ENCODE results near the gene BBS9. TPM values are rescaled to one million over a fixed set of nuclear protein-coding genes. Genes with fewer than 3 reads are reported as not detected.
"Not testable (repeated sequence)": the region's sequence is repeated elsewhere in the genome, so short reads cannot be mapped to it uniquely, and the experiment has no call there.

The BBS9 gene
- total RNA-seq, 4 donors from 2014 or later = 16.4 to 26.0 (median 21.4) TPM

- TF ChIP-seq POLR2AphosphoS5 (IDR thresholded peaks at IDR 0.05) (no peak), EP300 (IDR thresholded peaks at IDR 0.05) (no peak), POLR2A (IDR thresholded peaks at IDR 0.05) (no peak), CTCF (IDR thresholded peaks at IDR 0.05) (no peak)
- no peak overlapping the region for H3K27ac ChIP-seq
- no peaks in the 10 kb centered on the region for H3K9me3 ChIP-seq
- WGBS = 84% methylated on average over 4 of the region's 4 CpGs
- H3K27me3 ChIP-seq = no peaks in the 10 kb centered on the region
- DNase-seq (ENCODE audit: low spot score in 2 of 2) = no peak
- H3K4me3 ChIP-seq = no peak overlapping the region
- H3K4me1 ChIP-seq = no peaks in the 10 kb centered on the region
- peaks cover 31% of the 10 kb centered on the region for H3K36me3 ChIP-seq
Measured at GRCh38 chr7:33091111-33091531, 38.2 kb upstream of the BBS9 start.

GRCh38 chr7:33091641-33092191 lies 37.6 kb upstream of the BBS9 start:
- TF ChIP-seq CTCF (IDR thresholded peaks at IDR 0.05) = no peak
- no peak for TF ChIP-seq EP300 (IDR thresholded peaks at IDR 0.05)
- no peak for TF ChIP-seq POLR2AphosphoS5 (IDR thresholded peaks at IDR 0.05)
- no peak for TF ChIP-seq POLR2A (IDR thresholded peaks at IDR 0.05)
- Histone ChIP-seq H3K4me1 (no peaks in the 10 kb centered on the region), H3K27me3 (no peaks in the 10 kb centered on the region), H3K27ac (no peak overlapping the region), H3K9me3 (no peaks in the 10 kb centered on the region), H3K4me3 (no peak overlapping the region), H3K36me3 (peaks cover 36% of the 10 kb centered on the region)
- no peak for DNase-seq (ENCODE audit: low spot score in 2 of 2)
- WGBS = 81% methylated on average over 5 of the region's 5 CpGs

GRCh38 chr7:33093266-33093665 lies 36.1 kb upstream of the BBS9 start:
- DNase-seq (ENCODE audit: low spot score in 2 of 2) = no peak
- Histone ChIP-seq H3K27ac (no peak overlapping the region), H3K9me3 (no peaks in the 10 kb centered on the region), H3K4me3 (no peak overlapping the region), H3K4me1 (no peaks in the 10 kb centered on the region), H3K36me3 (peaks cover 51% of the 10 kb centered on the region), H3K27me3 (no peaks in the 10 kb centered on the region)
- 91% methylated on average over 4 of the region's 4 CpGs for WGBS
- TF ChIP-seq POLR2A (IDR thresholded peaks at IDR 0.05) (no peak), POLR2AphosphoS5 (IDR thresholded peaks at IDR 0.05) (no peak)

- not testable (repeated sequence) for H3K9me3 ChIP-seq; H3K4me3 ChIP-seq; DNase-seq (ENCODE audit: low spot score in 2 of 2); H3K27ac ChIP-seq; H3K27me3 ChIP-seq; H3K4me1 ChIP-seq
- 68% methylated on average over 3 of the region's 6 CpGs for WGBS
- peaks cover 66% of the 10 kb centered on the region for H3K36me3 ChIP-seq
Measured at GRCh38 chr7:33094745-33095275, 34.6 kb upstream of the BBS9 start.

- no peak overlapping the region for H3K27ac ChIP-seq
- H3K36me3 ChIP-seq = peaks cover 77% of the 10 kb centered on the region
- H3K4me3 ChIP-seq = no peak overlapping the region
- DNase-seq (ENCODE audit: low spot score in 2 of 2) = no peak
- H3K4me1 ChIP-seq = no peaks in the 10 kb centered on the region
- no peaks in the 10 kb centered on the region for H3K9me3 ChIP-seq
- WGBS = 65% methylated on average over 4 of the region's 4 CpGs
- H3K27me3 ChIP-seq = no peaks in the 10 kb centered on the region
- TF ChIP-seq POLR2AphosphoS5 (IDR thresholded peaks at IDR 0.05) = no peak
Measured at GRCh38 chr7:33099154-33099940, 30.0 kb upstream of the BBS9 start.

GRCh38 chr7:33100770-33101169 lies 28.6 kb upstream of the BBS9 start:
- H3K36me3 ChIP-seq = peaks cover 65% of the 10 kb centered on the region
- TF ChIP-seq EP300 (IDR thresholded peaks at IDR 0.05) (no peak), POLR2A (IDR thresholded peaks at IDR 0.05) (no peak), POLR2AphosphoS5 (IDR thresholded peaks at IDR 0.05) (no peak), CTCF (IDR thresholded peaks at IDR 0.05) (no peak)
- 88% methylated on average over 3 of the region's 3 CpGs for WGBS
- no peaks in the 10 kb centered on the region for H3K27me3 ChIP-seq
- H3K4me3 ChIP-seq = no peak overlapping the region
- no peak overlapping the region for H3K27ac ChIP-seq
- H3K4me1 ChIP-seq = peaks cover under 1% of the 10 kb centered on the region
- no peaks in the 10 kb centered on the region for H3K9me3 ChIP-seq
- DNase-seq (ENCODE audit: low spot score in 2 of 2) = no peak

Data from suprapubic skin (tissue), 4 donors.